Esophagus muscularis mucosa (tissue), 3 donors: ENCODE data around the gene AMER3.

Experiments
- POLR2A ChIP-seq: fragments of 450-650 bp; IDR thresholded peaks from one replicate; pipeline ENCODE4 v1.6.1; 2017; ENCODE audit warnings: antibody characterized with exemption, moderate library complexity, mild to moderate bottlenecking, low read depth
- TF ChIP-seq, protein P1 (sequence below), 3 experiments: fragments of 200-600 bp in 2 of 3; fragments of 450-650 bp in 1 of 3; sonication (generic) in 2 of 3; IDR thresholded peaks; one replicate each; pipeline ENCODE4 v1.5.1; 2017 to 2019; ENCODE audit warnings: antibody characterized with exemption in 3 of 3, mild to moderate bottlenecking in 2 of 3, moderate library complexity in 1 of 3

- TF ChIP-seq, protein P1, sequence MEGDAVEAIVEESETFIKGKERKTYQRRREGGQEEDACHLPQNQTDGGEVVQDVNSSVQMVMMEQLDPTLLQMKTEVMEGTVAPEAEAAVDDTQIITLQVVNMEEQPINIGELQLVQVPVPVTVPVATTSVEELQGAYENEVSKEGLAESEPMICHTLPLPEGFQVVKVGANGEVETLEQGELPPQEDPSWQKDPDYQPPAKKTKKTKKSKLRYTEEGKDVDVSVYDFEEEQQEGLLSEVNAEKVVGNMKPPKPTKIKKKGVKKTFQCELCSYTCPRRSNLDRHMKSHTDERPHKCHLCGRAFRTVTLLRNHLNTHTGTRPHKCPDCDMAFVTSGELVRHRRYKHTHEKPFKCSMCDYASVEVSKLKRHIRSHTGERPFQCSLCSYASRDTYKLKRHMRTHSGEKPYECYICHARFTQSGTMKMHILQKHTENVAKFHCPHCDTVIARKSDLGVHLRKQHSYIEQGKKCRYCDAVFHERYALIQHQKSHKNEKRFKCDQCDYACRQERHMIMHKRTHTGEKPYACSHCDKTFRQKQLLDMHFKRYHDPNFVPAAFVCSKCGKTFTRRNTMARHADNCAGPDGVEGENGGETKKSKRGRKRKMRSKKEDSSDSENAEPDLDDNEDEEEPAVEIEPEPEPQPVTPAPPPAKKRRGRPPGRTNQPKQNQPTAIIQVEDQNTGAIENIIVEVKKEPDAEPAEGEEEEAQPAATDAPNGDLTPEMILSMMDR (IDR thresholded peaks at IDR 0.05) = no peak
- TF ChIP-seq POLR2A = no peak
These were observed 14.1 kb downstream of the AMER3 start for GRCh38 chr2:130769343-130769907.
